Measurements from ENCODE around the gene EFR3B.

GRCh38 chr2:25115902-25116301 is 74.0 kb downstream of the EFR3B start:
- TF ChIP-seq CTCF (IDR thresholded peaks at IDR 0.05; ENCODE audit: insufficient read depth, low read depth, low read length) (no peak), EZH2 (IDR thresholded peaks at IDR 0.05; ENCODE audit: insufficient read depth, low read length) (no peak)
